HG03432 (cell line): ENCODE data around the gene LGALS14.

Experiments used
- ATAC-seq: cut with Tn5 transposase; IDR thresholded peaks from one replicate; pipeline ENCODE4 v1.9.1; 2021; ENCODE audit warnings: mild to moderate bottlenecking, moderate library complexity; ENCODE audit not compliant: unreplicated experiment

LGALS14 gene

DNA sequence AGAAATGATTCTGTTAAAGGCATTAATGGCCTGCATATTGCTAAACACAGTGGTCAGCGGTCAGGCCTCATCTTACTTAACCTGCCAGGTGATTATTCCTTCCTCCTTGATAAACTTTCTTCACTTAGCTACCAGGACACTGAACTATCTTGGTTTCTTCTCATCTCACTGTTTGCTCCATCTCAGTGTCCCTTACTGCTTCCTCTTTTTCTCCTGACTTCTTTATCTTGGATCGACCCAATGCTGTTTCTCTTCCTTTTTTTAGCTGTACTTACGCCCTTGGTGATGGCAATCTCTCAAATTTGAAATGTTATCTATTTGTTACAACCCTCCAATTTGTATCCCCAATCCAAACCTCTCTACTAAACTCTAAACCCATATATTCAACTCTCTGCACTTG, 41.4 kb downstream of the LGALS14 start:
- ATAC-seq = no peak

DNA sequence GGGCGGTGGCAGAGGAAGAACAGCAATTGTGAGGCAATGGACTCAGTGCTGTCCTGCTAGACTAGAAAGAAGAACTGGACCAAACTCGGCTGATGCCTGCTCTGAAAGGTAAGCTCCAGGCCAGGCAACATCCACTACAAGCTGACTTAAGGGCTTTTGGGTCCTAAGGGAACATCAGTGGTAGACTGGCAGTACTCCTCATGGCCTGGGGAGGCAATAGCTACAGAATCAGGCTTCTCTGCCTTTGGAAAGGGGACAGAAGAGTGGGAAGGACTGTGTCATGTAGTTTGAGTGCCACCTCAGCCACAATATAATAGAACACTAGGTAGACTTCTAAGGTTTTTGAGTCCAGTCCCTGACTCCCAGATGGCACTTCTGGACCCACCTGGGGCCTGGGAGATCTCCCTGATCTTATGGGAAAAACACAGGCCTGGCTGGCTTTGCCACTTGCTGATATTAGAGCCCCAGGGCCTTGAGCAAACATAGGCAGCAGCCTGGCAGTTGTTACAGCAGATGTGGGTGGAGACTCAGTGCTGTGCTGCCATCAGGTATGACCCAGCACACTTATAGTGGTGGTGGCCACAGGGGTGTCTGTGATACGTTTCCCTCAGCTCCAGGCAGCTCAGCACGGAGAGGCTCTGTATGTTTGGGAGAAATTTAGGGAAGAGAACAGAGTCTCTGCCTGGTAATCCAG, 42.7 kb downstream of the LGALS14 start:
- no peak for ATAC-seq

DNA sequence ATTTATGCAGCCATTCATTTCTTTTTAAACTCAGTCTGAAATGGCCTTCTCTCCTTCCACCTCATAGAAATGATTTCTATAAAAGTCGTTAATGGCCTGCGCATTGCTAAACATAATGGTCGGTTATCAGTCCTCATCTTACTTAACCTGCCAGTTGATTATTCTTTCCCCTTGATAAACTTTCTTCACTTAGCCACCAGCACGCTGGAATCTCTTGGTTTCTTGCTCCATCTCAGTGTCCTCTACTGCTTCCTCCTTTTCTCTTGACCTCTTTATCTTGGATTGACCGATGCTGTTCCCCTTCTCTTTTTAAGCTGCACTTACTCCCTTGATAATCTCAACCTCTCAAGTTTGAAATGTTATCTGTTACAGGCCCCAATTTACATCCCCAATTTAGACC, 45.7 kb downstream of the LGALS14 start:
- no peak for ATAC-seq

DNA sequence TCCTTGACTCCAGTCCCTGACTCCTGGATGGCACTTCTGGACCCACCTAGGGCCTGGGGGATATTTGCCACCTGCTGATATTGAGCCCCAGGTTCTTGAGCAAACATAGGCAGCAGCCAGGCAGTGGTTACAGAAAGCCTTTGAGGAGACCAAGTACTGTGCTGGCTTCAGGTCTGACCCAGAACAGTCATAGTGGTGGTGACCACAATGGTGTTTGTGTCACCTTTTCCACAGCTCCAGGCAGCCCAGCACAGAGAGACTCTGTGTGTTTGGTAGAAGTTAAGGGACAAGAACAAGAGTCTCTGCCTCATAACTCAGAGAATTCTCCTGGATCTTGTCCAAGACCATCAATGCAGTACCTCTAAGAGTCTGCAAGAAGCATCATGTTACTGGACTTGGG, 48.1 kb downstream of the LGALS14 start:
- no peak for ATAC-seq

DNA sequence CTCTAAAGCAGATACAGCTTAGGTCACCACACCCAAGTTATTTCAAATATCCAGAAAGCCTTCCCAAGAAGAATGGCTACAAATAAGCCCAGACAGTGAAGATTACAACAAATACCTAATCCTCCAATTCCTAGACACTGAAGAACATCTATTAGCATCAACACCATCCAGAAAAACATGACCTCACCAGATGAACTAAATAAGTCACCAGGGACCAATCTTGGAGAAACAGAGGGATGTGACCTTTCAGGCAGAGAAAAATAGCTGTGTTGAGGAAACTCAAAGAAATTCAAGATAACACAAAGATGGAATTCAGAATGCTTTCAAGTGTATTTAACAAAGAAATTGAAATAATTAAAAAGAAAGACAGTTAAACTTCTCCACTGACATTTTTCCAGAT, 48.5 kb downstream of the LGALS14 start:
- no peak for ATAC-seq

DNA sequence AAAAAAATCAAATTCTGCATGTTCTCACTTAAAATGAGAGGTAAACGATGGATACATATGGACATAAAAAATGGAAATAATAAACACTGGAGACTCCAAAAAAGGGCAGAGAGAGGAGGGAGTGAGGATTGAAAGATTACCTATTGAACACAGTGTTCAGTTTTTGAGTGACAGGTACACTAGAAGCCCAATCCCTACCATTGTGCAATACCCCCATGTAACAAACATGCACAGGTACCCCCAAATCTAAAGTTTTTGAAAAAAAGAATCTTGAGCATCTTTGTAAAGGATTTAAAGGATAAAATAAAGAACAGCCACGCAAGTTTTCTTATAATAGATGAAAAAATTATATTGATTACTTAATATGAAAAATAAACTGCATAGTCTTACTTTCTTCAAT, 50.3 kb downstream of the LGALS14 start:
- no peak for ATAC-seq

DNA sequence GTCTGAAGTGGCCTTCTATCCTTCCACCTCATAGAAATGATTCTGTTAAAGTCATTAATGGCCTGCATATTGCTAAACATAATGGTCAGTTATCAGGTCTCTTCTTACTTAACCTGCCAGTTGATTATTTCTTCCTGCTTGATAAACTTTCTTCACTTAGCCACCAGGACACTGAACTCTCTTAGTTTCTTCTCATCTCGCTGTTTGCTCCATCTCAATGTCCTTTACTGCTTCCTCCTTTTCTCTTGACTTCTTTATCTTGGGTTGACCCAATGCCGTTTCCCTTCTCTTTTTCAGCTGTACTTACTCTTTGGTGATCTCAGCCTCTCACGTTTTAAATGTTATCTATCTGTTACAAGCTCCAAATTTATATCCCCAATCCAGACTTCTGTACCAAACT, 50.7 kb downstream of the LGALS14 start:
- no peak for ATAC-seq
